Right renal cortex interstitium (tissue), 3 donors: ENCODE data around the gene RAPGEF4. TPM values are rescaled to one million over a fixed set of nuclear protein-coding genes. Genes with fewer than 3 reads are reported as not detected.

Source experiments
- DNase-seq, 3 donors: peaks; one replicate each; pipeline ENCODE4 v3.0.0-alpha.2; 2013; ENCODE audit warnings: low read depth in 3 of 3, low spot score in 2 of 3
- polyA plus RNA-seq, 3 donors: library from polyadenylated mRNA; unstranded; fragments of 120-200 nt; gene quantifications; one replicate each; pipeline ENCODE4 v1.2.1, GENCODE V29; 2013; ENCODE audit not compliant: insufficient read length in 3 of 3

Gene RAPGEF4
- polyA plus RNA-seq, 3 donors = 11.0 to 11.2 (median 11.2) TPM

DNA sequence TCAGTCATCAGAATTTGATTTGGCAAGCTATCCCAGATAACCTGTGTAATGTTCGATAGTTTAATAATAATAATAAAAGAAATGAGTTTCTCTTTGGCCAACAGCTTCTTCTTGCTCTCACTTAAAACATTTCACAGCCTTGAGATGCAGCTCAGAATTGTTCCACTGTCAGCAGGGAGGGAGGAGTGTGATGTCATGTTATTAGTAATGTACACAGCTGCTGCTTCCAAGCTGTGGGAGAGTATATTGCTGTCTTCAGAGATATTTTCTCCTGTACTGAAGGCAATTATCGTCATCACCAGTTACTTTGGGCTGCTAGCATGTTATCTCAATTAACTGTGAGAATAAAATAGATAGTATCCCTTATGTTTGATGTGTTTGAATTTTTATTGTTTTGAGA, 193.1 kb downstream of the RAPGEF4 start:
- DNase-seq = no peak

DNA sequence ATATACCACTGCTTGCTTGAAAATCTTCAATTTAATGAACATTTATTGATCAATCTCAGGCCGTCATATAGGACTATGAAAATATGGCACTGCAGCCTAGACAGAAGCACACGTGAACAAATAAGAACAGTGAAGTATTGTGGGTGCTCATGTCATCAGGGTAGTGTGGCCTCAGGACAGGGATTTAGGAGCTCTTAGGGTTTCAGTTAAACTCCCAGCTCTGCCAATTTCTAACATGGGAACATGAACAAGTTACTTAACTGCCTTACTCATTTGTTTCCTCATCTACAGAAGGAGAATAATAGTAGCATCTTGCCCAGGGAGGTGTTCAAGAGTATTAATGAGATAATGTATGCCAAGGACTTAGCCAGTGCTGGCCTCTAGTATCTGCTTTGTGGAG, 194.0 kb downstream of the RAPGEF4 start:
- DNase-seq = no peak

DNA sequence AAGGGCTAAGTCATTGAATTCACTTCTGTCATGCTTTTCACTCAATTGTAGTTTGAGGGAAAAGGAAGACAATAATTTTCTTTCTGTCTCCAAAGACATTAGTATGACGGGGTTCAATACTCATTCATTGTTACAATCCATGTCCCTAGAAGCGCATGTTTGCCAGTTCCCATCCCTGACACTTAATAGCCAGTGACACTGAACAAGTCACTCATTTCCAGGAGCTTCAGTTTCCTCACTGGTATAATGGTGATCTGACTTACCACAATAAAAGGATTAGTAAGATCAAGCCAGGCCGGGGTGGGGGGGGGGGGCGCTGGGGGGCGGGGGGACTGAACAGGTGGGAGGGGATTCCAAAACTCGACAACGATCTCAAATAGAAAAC, 195.2 kb downstream of the RAPGEF4 start:
- DNase-seq = no peak

DNA sequence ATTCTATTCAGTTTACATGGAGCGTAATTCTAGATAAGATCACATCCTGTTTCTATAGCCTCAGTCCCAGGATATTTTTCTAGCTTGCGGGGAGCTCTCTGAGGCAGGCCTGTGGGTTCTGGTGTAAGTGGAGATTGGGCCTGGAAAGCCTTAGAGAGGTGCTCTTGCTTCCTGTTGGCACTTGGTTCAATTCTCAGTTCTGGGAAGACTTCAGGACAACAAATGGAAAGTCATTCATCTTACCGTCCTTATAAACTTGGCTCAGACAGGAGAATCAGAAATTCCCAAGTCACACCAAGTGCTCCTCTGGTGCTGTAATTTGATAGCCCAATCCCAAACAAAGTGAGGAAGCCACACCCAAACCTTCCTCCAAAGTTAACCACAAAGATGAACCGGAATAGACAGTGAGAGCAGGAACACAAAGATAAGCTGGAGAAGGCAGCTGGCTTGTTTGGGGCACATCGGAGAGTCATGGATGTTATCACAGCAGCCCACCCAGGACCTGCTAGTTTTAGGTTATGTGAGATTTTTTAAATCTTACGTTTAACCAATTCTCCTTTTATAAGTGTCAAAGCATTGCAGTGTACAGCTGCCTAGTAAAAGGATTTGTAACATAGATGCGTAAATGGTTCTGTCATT, 195.7 kb downstream of the RAPGEF4 start:
- DNase-seq = no peak

DNA sequence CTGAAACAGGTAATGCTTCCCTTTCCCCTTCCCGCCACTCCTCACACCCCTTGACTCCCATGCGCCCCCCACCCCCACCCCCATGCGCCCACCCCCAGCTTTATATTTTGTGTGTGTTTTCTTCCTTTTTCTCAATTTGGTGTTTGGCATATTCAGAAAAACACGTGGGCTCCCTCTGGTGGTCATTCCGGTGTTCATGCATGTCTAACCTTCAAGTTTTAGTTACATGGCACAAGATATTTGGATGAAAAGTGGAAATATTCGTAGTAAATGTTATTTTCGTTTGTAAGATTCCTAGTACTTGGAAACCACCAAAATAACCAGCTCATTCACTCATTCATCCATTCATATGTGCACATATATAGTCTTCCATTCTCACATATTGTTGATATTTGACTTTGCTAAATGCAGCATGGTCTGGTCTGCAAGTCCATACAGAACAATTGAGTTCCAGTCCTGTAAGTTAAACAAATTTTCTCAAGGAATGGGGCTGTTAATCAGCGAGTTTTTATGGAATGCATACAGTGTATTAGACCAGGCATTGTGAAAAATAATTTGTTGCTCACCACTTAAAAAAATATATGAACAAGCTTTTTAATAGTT, 196.4 kb downstream of the RAPGEF4 start:
- DNase-seq = peak in 2 of 3 donors; percentile 59 to 62

DNA sequence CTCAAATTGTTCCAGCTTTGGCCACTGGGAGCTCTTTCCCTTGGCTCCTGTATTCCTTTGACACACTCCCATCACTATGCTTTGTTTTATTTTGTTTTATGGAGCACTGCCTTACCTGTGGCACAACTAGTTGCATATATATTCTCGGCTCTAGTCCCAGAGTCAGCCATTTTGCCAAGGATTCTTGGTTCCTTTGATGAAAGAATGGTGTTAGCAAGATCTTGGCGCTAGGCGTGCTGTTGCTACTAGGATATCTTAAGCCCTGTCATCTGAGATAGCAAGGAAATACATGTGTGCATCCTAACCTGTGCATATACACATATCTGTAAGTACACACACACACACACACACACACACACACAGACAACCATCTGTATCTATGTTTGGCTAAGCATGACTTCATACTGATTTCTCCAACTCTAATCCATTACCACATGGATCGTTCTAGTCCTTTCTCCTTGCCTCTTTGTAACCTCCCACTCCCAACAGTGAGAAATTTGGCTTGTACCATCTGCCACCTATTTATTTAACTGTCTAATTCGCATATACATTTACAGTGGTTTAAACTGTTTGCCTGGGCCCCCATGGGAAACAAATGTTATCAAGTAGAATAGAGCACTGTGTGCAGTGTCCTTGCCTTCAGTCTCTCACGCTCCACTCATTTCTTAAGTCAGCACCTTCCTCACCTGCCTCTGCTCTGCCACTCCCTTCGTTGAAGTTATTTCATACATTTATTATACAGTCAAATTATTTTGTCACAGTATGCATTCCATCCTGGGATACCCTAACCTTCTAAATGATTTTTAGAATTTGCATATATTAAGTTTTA, 202.5 kb downstream of the RAPGEF4 start:
- DNase-seq = no peak

DNA sequence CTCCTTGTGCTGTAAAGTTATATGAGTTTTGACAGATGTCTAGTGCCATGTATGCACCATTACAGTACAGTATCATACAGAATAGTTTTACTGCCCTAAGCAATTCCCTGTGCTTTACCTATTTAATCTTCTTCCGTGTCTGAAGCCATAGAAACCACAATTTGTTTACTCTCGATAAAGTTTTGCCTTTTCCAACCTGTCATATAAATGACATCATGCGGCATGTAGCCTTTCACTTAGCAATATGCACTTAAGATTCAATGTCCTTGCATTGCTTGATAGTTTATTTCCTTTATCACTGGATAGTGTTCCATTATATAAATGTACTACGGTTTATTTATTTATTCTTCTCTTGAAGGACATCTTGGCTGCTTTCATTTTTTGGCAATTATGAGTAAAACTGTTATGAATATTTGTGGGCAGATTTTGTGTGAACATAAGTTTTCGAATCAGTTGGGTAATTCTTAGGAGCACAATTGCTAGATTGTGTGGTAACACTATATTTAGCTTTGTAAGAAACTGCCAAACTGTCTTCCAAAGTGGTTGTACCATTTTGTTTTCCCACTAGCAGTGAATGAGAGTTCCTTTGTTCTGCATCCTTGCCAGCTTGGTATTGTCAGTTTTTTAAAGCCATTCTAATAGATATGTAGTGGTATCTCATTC, 203.2 kb downstream of the RAPGEF4 start:
- no peak for DNase-seq

DNA sequence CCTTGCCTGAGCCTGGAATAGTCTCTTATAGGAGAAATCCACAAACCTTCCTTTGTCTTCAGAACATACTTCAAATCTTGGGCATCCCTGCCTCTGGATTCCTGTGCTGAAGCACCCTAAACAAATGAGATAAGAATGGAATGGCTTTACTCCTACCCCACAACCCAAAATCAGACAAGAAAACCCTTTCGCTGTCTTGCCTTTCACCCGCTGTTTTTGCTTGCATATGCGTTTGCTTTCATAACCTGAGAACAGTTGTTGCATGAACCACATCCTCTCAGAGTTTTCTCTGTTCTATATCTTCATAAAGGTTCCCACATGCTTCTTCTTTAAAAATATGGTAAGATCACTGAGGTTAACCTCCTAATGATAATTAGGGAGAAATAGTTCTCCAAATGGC, 207.9 kb downstream of the RAPGEF4 start:
- DNase-seq = no peak

DNA sequence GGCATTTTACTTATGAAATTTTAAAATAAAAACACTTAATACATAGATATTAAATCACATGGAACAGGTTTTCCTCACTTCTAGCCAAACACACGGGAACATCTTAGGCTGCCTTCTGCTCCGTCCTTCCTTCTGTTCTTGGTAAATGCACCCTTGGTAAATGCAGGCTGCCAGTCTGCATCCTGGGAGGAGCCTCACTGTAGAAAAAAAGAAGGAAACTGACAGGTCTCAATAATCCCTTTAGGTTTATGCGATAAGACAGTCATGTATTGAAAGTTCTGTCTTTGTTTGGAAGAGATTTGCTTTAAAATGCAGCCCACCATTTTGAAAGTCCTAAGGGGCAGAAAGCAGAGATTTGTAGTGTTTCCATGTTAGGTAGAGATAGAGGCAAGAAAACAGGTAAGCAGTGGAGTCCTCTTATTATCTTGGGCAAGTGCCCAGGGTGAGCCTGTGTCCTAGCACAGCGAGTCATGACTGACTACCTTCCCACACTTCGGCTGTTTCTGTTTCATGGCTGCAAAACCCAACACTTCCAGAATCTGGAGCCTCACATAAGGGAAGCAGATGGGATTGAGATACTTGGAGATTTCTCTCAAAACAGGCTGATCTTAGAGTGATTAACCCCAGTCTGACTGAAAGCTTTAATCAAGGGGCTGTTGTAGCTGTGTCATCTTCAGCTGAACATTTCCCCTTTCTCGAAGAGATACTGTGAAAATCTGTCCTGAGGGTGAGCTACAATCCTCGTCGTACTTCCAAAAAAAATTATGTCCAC, 208.6 kb downstream of the RAPGEF4 start:
- no peak for DNase-seq

DNA sequence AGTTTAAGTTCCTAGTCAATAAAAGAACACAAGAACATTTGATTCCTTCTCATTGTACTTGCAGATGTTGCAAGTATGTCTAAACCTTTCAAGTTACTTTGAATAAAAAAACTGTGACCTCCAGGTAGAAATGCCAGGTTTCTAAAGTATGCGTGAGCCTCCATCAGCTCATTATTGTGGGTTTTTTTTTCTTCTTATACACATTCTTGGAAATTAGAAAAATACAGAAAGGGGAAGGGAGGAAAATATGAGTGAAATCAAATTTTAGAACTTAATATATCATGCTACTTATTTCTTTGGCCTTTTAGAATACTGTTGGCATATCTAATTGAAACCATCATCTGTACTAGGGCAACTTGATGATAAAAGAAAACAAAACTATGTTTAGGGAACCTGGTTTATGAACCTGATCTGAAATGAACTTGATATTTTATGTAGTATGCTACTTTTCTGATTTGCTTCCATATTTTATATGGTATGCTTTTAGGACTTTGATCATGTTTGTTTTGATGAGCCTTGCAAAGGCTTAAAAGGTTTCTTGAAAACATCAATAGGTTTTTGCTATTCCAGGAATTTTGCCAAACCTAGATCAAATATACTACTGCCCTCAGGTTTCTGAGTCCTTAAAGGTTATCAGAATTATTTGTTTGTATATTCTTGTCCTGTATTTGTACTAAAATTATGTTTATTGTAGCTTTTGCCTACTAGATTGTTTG, 209.3 kb downstream of the RAPGEF4 start:
- DNase-seq = no peak

DNA sequence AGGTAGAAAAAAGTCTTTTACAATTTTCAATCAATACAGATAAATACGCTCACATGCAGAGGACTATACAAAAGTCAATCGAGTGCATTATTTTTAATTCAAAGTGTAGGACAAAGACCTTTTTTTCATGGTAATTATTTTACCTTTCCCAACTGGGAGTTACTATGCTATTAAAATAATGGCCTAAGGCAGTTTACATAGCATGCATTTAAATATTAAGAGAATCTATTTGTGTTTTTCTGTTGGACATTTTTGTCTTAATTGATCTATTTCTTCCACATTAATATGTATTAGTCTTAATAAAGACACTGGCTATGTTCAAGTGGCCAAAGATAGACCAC, 209.8 kb downstream of the RAPGEF4 start:
- no peak for DNase-seq

DNA sequence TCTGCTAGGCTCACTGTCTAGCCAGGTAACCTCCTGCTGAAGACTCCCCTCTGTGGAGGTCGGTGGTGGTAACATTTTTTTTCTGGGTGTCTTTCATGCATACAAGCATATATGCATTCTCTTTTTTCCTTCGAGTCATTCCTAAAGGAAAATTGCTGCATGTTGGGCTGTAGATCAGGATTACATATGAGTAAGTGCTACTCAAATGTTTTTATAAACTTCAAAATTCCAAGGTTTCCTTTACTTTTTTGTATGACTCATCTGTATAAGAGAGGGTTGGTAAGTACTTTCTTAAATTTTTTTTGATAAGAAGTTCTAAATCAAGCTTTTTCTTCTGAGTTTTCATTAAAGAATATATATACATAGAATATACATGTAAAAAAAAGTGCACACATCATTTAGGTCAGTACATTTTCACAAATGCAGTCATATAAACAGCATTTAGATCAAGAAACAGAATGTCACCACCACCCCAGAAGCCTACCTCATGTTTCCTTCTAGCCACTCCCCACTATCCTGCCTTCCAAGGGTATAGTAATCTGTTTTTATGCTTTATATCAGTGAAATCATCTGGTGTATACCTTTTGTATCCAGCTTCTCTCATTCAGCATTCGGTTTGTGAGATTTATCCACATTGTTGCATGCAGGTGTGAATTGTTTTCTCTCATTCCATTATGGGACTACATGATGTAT, 212.0 kb downstream of the RAPGEF4 start:
- DNase-seq = no peak

DNA sequence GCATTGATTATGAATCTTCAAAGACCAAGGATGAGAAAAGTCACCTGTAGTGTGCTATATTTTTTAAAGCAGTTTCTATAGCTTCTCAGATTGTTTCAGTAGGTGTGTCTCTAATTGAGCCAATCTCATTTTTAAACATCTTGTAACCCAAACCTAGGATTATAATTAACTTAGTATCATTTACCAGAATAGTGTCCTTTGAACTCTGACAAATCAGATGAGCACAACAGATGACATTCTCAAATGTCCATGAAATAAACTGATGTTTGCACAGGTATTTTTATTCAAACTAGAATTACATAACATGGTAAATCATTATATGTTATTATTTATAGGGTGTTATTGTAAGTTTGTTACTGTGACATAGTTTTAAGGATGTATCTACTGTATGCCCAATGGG, 213.9 kb downstream of the RAPGEF4 start:
- DNase-seq = no peak

DNA sequence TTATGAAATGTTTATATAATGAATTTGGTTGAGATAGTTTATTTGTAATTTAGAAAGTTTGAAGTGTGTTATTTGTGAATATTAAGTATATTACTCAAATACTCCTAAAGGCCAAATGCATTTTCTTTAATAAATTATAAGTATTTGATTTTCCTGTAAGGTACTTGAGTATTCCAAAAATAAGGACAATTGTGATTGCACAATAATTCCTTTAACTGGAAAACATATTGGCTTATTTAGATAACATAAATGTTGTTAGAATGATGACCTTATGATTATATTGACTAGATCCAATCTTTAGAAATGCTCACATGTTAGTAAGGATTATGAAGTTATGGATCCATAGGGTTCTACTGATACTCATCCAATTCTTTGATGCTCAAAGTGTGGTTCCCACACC, 214.9 kb downstream of the RAPGEF4 start:
- DNase-seq = no peak

DNA sequence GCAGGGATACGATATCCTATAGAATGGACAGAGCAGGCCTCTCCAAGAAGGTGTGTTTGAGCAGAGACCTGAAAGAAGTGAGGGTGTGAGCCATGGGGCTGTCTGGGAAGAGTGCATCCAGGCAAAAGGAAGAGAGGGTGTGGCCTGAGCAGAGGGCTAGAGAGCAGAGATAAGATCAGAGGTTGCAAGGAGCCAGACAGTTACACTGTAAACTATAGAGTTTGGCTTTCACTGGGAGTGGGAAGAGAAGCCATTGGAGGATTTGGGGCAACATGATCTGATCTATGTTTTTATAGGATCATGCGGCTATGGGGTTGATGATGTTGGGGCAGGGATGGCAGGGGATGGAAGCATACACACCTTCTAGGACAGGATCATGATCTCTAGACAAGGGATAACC, 215.9 kb downstream of the RAPGEF4 start:
- DNase-seq = no peak

DNA sequence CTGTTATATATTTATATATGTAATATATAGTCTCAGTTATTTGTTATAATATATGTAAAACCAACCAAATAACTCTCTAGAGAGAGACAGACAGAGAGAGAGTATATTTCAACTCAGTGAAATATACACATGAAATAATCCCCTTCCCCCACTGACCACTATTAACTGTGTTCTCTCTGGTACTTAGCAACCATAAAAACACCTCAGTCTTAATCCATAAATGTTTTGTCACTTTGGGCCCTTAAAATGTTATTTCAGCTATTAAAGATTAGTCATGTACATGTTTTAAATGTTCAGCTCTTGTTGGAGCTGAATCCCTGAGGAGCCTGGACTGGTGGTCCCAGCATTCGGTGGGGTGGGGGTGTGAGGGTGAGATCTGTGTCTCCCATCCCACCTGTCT, 217.8 kb downstream of the RAPGEF4 start:
- DNase-seq = no peak

DNA sequence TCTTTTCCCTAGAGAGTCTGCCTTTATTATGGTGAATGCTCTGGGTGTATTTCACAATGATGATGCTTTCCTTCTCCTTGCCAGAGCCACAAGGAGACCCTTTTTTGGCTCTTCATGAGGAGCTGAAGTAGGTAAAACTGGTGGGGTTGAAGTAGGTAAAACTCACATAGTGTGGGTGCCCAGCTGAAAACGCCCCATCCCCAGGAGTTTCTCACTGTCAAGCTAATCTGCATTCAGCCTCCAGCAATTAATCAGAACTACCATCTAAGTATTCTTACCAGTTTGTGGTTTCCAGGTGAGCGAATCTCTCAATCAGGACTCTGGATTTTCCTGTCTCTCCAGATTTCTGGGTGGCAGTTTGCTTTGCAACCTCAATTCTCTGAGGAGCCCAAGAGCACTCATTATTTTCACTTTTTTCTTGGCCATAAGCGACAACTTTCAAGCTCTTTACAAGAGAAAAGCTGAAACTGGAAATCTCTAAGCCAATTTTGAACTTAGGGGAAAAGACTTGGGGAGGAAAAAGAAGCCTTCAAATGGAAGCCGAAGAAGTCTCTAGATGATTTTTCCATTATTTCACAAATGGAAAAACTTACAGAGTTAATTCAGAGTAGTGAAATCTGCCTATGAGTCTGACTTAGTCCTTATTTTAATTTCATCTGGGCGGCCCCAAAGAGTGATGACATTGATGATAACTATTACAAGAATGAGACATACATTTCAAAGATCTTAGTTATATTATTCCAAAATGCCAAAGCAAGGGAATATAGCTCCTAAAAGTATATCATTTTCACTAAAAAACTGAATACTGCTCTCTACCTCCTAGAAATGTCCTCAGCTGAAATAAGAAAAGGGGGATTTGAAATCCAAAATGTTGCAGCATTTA, 218.6 kb downstream of the RAPGEF4 start:
- no peak for DNase-seq

DNA sequence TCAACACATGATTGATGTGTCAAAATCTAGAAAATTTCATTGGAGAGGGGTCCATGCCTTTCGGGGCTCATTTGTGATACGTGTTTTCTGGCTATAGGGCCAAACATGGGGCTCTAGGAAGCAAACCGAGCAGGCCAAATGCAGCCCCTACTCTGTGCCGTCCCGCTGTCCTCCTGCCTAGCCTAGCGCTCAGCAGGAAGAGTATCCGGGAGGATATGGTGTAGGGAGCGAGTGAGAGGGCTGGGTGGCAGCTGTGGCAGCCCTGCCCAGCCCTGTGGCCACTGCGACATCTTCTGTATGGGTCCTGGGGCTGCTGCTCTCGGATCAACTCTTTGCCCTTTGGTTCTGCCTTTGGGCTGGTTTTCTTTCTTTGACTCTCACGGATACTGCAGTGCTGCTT, 219.9 kb downstream of the RAPGEF4 start:
- DNase-seq = no peak

DNA sequence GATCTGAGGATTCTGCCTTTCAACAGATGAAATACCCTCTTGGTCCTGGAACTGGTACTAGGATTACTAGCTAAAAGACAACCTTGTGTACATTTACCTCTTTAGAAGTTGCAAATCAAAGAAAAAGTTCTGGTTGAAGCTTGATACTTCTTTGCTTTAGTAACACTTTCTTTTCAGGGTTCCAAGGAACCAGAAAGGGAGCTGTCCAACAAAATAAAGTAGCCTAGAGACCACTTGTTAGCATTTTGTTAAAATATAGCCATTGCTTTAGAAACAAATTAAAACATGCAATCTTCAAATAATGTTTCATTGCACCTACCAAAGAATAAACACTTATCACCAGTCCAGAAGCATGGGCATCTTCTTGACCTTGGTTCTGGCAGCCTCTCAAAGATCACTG, 222.1 kb downstream of the RAPGEF4 start:
- no peak for DNase-seq
